Neuronal stem cell (in vitro differentiated cells): Measurements from ENCODE around the gene PROSER2.

Experiments used
- DNase-seq: peaks from one replicate; pipeline ENCODE4 v3.0.0-alpha.2; 2013; ENCODE audit warnings: low spot score
- H2AFZ ChIP-seq: one replicate; pipeline ENCODE4 v1.6.1; 2013; ENCODE audit warnings: mild to moderate bottlenecking, low read length, inconsistent platforms
- H2AK5ac ChIP-seq: 2 replicates; pipeline ENCODE4 v1.6.1; 2013; ENCODE audit warnings: low read depth, mild to moderate bottlenecking, inconsistent platforms, low read length, moderate library complexity, mixed read lengths
- H2BK120ac ChIP-seq: 2 replicates; pipeline ENCODE4 v1.6.1; 2013; ENCODE audit warnings: low read depth, mild to moderate bottlenecking, inconsistent platforms, low read length, moderate library complexity, mixed read lengths
- H2BK12ac ChIP-seq: one replicate; pipeline ENCODE4 v1.6.1; 2013; ENCODE audit warnings: low read length, inconsistent platforms
- H2BK15ac ChIP-seq: 2 replicates; pipeline ENCODE4 v1.6.1; 2013; ENCODE audit warnings: mild to moderate bottlenecking, low read length, inconsistent platforms, mixed read lengths
- H2BK5ac ChIP-seq: one replicate; pipeline ENCODE4 v1.6.1; 2013; ENCODE audit warnings: inconsistent platforms, mild to moderate bottlenecking, low read length, moderate library complexity
- H3K14ac ChIP-seq: one replicate; pipeline ENCODE4 v1.6.1; 2013; ENCODE audit warnings: low read length, inconsistent platforms
- H3K18ac ChIP-seq: 2 replicates; pipeline ENCODE4 v1.6.1; 2013; ENCODE audit warnings: low read length, inconsistent platforms
- H3K23ac ChIP-seq: 2 replicates; pipeline ENCODE4 v1.6.1; 2013; ENCODE audit warnings: low read depth, mild to moderate bottlenecking, mixed read lengths, low read length, inconsistent platforms; ENCODE audit not compliant: poor library complexity
- H3K27ac ChIP-seq: replicated peaks from 3 replicates; pipeline ENCODE4 v1.5.1; 2013; ENCODE audit warnings: low read length, inconsistent platforms
- H3K27me3 ChIP-seq, 3 experiments: 2 replicates each; pipeline ENCODE4 v1.6.1; 2013; ENCODE audit warnings: low read length in 3 of 3, mild to moderate bottlenecking in 2 of 3, inconsistent platforms in 1 of 3, low read depth in 1 of 3, mixed read lengths in 1 of 3, moderate library complexity in 1 of 3; ENCODE audit not compliant: control insufficient read depth in 3 of 3, insufficient read depth in 3 of 3
- H3K36me3 ChIP-seq, 2 donors: replicated peaks in 1 of 2; 2 replicates each; pipeline ENCODE4 v1.6.1; 2013; ENCODE audit warnings: low read length in 2 of 2; ENCODE audit not compliant: control insufficient read depth in 2 of 2, insufficient read depth in 2 of 2
- H3K4ac ChIP-seq: 2 replicates; pipeline ENCODE4 v1.6.1; 2013; ENCODE audit warnings: inconsistent platforms, mild to moderate bottlenecking, low read length, moderate library complexity
- H3K4me1 ChIP-seq, 2 donors: 1 replicate in 1 of 2; 2 replicates in 1 of 2; pipeline ENCODE4 v1.6.1; 2013; ENCODE audit warnings: low read length in 2 of 2, low read depth in 1 of 2; ENCODE audit not compliant: control insufficient read depth in 2 of 2, insufficient read depth in 1 of 2
- H3K4me2 ChIP-seq: one replicate; pipeline ENCODE4 v1.6.1; 2013; ENCODE audit warnings: mild to moderate bottlenecking, low read length, inconsistent platforms; ENCODE audit not compliant: insufficient read depth, poor library complexity, severe bottlenecking
- H3K4me3 ChIP-seq, 2 donors: 2 replicates each; pipeline ENCODE4 v1.5.1; 2013; ENCODE audit warnings: low read length in 2 of 2, mild to moderate bottlenecking in 2 of 2, inconsistent platforms in 1 of 2, moderate library complexity in 1 of 2
- H3K79me1 ChIP-seq: one replicate; pipeline ENCODE4 v1.6.1; 2013; ENCODE audit warnings: low read depth, mild to moderate bottlenecking, inconsistent platforms, low read length, moderate library complexity
- H3K9ac ChIP-seq: one replicate; pipeline ENCODE4 v1.6.1; 2013; ENCODE audit warnings: mild to moderate bottlenecking, low read depth, low read length, inconsistent platforms; ENCODE audit not compliant: poor library complexity
- H3K9me3 ChIP-seq, 2 donors: replicated peaks in 1 of 2; 2 replicates each; pipeline versions ENCODE3 to v1.6.1; 2013; ENCODE audit warnings: low read length in 2 of 2, mild to moderate bottlenecking in 2 of 2, inconsistent platforms in 1 of 2, low read depth in 1 of 2, mixed read lengths in 1 of 2, moderate library complexity in 1 of 2; ENCODE audit not compliant: control insufficient read depth in 2 of 2, insufficient read depth in 1 of 2
- H4K8ac ChIP-seq: one replicate; pipeline ENCODE4 v1.6.1; 2013; ENCODE audit warnings: low read depth, mild to moderate bottlenecking, inconsistent platforms, low read length, moderate library complexity
- H4K91ac ChIP-seq: one replicate; pipeline ENCODE4 v1.6.1; 2013; ENCODE audit warnings: low read length, low read depth, mild to moderate bottlenecking, inconsistent platforms; ENCODE audit not compliant: poor library complexity
- WGBS, 2 donors: extraction: QIAGEN DNeasy Blood & Tissue Kit; methylation state at CpG; one replicate each; pipeline ENCODE4 v1.1.7; 2013; ENCODE audit warnings: missing lambda C conversion rate in 2 of 2, mixed read lengths in 1 of 2; ENCODE audit not compliant: insufficient read length in 2 of 2, insufficient replicate concordance in 1 of 2; ENCODE audit errors: extremely low coverage in 2 of 2; 5-methylcytosine and 5-hydroxymethylcytosine counted together

PROSER2 gene

DNA sequence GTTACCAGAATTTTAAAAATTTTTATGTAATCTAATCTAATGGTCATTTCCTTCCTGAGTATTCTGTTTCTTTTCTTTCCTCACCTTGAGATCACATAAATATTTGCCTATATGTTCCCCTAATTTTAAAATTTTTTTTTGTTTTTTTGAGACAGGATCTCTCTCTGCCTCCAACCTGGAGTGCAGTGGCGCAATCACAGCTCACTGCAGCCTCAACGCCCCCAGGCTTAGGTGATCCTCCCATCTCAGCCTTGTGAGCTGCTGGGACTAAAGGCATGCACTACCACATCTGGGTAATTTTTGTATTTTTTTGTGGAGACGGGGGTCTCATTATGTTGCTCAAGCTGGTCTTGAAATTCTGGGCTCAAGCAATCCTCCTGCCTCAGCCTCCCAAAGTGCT lies 4.1 kb upstream of the PROSER2 start:
- Histone ChIP-seq H3K27me3 (peaks cover 0 to 29% (median 7%) of the 10 kb centered on the region in 3 experiments), H2BK15ac (no peak overlapping the region), H3K4me1 (peaks cover 0 to 4% of the 10 kb centered on the region in 2 donors), H2AK5ac (no peak overlapping the region), H3K9me3 (no peaks in the 10 kb centered on the region), H3K36me3 (no peaks in the 10 kb centered on the region), H4K8ac (no peak overlapping the region), H3K14ac (no peak overlapping the region), H3K4me2 (no peak overlapping the region), H3K4me3 (no peak overlapping the region), H4K91ac (no peak overlapping the region), H3K79me1 (no peaks in the 10 kb centered on the region), H2AFZ (no peak overlapping the region), H3K4ac (no peak overlapping the region), H3K18ac (no peak overlapping the region), H3K27ac (no peak overlapping the region), H2BK120ac (no peak overlapping the region), H2BK5ac (no peak overlapping the region), H2BK12ac (no peak overlapping the region), H3K23ac (no peak overlapping the region), H3K9ac (no peak overlapping the region)
- WGBS, 2 donors: no CpG with 5 or more reads among the region's 3 CpGs
- no peak for DNase-seq

DNA sequence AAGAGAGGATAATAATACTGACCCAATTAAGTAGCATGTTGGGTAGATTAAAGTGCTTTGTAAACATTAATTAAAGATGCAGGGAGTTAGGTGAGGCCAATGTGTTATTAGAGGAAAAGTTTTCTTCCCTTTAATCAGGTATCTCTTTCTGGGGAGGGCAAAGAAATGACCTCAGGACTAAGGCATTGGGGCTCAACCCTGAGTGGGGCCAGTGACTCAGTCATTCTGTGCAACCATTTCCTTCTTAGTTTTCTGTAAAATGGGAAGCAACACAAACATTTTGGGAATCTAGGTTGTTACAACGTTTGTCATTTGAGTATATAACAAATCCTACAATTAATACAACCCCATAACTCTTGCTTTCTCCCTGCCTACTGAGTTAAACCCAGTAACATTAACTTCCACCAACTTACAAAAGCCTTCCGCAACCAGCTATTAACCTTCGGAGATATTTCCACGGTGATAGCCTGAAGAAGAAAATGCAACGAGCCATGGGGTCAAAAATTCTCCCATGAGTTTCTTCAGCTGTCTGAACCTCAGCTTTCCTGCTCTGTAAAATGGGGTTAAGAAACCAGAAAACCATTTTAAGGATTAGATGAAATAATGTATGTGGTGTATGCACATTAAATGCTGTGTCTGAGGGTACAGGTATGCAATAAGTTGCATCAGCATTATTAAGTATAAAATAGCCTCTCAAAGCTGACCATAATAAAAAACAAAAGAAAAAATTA lies 965 bp upstream of the PROSER2 start:
- Histone ChIP-seq H3K18ac (no peak overlapping the region), H3K79me1 (no peaks in the 10 kb centered on the region), H3K27ac (no peak overlapping the region), H3K4ac (no peak overlapping the region), H4K91ac (no peak overlapping the region), H3K23ac (no peak overlapping the region), H3K9ac (no peak overlapping the region), H4K8ac (no peak overlapping the region), H3K9me3 (no peaks in the 10 kb centered on the region), H2AFZ (no peak overlapping the region), H2BK15ac (no peak overlapping the region), H3K4me1 (peaks cover 0 to 4% of the 10 kb centered on the region in 2 donors), H2BK5ac (no peak overlapping the region), H2BK12ac (no peak overlapping the region), H3K4me2 (no peak overlapping the region), H3K14ac (no peak overlapping the region), H3K36me3 (no peaks in the 10 kb centered on the region), H2BK120ac (no peak overlapping the region), H3K4me3 (no peak overlapping the region), H3K27me3 (peaks cover 0 to 51% (median 17%) of the 10 kb centered on the region in 3 experiments), H2AK5ac (no peak overlapping the region)
- no CpG with 5 or more reads among the region's 5 CpGs for WGBS, 2 donors
- no peak for DNase-seq

DNA sequence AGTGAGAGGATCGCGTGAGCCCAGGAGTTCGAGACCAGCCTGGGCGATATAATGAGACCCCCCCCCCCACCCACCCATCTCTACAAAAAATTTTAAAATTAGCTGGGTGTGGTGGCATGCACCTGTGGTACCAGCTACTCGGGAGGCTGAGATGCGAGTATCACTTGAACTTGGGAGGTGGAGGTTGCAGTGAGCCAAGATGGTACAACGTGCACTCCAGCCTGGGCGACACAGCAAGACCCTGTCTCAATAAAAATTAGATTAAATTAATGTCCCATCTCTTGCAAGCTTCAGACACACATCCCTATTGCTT lies 391 bp upstream of the PROSER2 start:
- Histone ChIP-seq H4K8ac (no peak overlapping the region), H2AK5ac (no peak overlapping the region), H2AFZ (peak overlapping the region; percentile 92), H3K9ac (no peak overlapping the region), H3K14ac (no peak overlapping the region), H3K4me3 (peak overlapping the region; percentile 54 to 96), H2BK120ac (peak overlapping the region; percentile 8), H3K23ac (peak overlapping the region; percentile 99), H3K27me3 (peaks cover 0 to 51% (median 17%) of the 10 kb centered on the region in 3 experiments), H3K9me3 (no peaks in the 10 kb centered on the region), H2BK5ac (no peak overlapping the region), H3K36me3 (no peaks in the 10 kb centered on the region), H3K4me2 (peak overlapping the region; percentile 89), H2BK15ac (no peak overlapping the region), H4K91ac (no peak overlapping the region), H2BK12ac (no peak overlapping the region), H3K4me1 (peaks cover 0 to 4% of the 10 kb centered on the region in 2 donors), H3K18ac (peak overlapping the region; percentile 80), H3K27ac (no peak overlapping the region), H3K79me1 (no peaks in the 10 kb centered on the region), H3K4ac (no peak overlapping the region)
- DNase-seq: no peak
- WGBS, 2 donors: no CpG with 5 or more reads among the region's 8 CpGs

DNA sequence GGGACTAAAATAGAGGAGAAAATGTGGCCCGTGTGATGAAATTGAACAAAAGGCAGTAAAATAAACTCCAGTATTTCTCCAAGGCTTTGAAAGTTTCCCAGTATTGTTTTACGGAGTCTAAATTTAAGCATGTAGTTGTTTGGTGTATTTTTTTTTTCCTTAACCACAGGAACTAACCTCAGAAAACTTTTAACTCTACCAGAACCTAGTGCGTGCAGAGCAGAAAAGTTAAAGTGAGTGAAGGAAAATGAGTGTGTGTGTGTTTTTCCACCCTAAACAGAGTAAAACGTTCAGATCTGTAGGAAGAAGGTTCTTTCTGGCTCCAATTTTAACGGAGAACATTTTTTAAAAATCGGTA lies 812 bp downstream of the PROSER2 start:
- no peak overlapping the region for H3K4ac ChIP-seq
- no peak for DNase-seq
- H3K4me2 ChIP-seq: peak overlapping the region; percentile 89
- H3K23ac ChIP-seq: peak overlapping the region; percentile 99
- H2BK120ac ChIP-seq: no peak overlapping the region
- H3K4me1 ChIP-seq: peaks cover 0 to 4% of the 10 kb centered on the region in 2 donors
- H3K9ac ChIP-seq: peak overlapping the region; percentile 86
- H3K27me3 ChIP-seq: peaks cover 0 to 55% (median 17%) of the 10 kb centered on the region in 3 experiments
- H4K91ac ChIP-seq: no peak overlapping the region
- peak overlapping the region; percentile 90 for H2AK5ac ChIP-seq
- H3K36me3 ChIP-seq: no peaks in the 10 kb centered on the region
- H3K9me3 ChIP-seq: no peaks in the 10 kb centered on the region
- H2BK15ac ChIP-seq: peak overlapping the region; percentile 89
- no peak overlapping the region for H4K8ac ChIP-seq
- H3K18ac ChIP-seq: peak overlapping the region; percentile 99
- no peaks in the 10 kb centered on the region for H3K79me1 ChIP-seq
- H3K27ac ChIP-seq: no peak overlapping the region
- H2BK12ac ChIP-seq: no peak overlapping the region
- H2BK5ac ChIP-seq: no peak overlapping the region
- H3K14ac ChIP-seq: no peak overlapping the region
- WGBS, 2 donors: no CpG with 5 or more reads among the region's 6 CpGs
- H3K4me3 ChIP-seq: peak overlapping the region; percentile 54 to 96
- H2AFZ ChIP-seq: peak overlapping the region; percentile 92
